Measurements from ENCODE around the gene PTPRN2. TPM values are rescaled to one million over a fixed set of nuclear protein-coding genes. Genes with fewer than 3 reads are reported as not detected.

Gene PTPRN2
- total and polyA plus RNA-seq, 2 of the 13 experiments (the other 11 are each of a cell fraction or from before 2014, with no cell fraction given): 2.5 to 24.2 TPM

DNA sequence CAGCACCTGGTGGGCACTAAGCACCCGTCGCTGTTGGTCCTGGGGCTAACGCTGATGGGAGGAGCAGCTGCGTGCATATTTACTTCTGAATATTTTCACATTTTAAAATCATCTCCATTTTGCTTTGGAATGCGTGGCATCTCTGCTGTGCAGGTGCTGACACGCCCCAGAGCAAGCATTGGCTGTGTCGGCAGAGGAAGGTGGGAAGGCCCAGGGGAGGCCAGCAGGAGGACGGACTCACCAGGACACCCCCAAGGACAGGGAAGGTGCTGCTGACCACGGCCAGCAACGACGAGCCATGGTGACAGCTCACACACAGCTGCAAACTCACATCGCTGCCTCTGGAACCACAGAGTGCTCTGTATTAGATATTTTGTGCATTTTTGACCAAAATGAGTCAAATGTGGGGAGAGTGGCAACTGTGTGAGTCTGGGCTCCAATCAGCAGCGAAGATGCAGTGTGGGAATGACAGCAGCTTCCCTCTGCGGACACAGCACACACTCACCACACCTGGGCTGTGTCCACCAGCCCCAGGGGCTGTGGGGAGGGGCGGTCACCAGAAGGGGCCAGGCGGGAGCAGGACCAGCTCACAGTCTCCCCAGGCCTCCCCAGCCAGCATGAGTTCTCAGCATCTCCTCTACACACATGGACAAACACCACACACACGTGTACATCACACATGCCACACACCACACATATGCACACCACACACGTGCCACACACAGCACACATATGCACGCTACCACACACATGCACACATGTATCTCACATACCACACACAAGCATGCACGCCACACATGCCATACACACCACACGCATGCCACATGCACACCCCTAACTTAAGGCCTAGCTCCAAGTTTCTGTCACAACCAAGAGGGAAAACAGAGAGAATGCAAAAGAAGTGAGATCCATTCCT, 58.2 kb downstream of the PTPRN2 start:
- POLR2A ChIA-PET: no interaction called here
- CTCF ChIA-PET (ENCODE audit: low intra/inter-chr PET ratio, low total read pairs): no interaction called here
- no peak overlapping the region for H3K4me2 ChIP-seq (ENCODE audit: low read depth, low read length)
- H3K4me3 ChIP-seq (replicated peaks in 1 of 3; ENCODE audit: insufficient read depth in 1 of 3, low read depth in 2 of 3, low read length in 3 of 3): no peak overlapping the region
- intact Hi-C loops (cut with micrococcal nuclease; ENCODE audit: unreplicated experiment): no loop called here
- no peak overlapping the region for H3K27ac ChIP-seq (ENCODE audit: extremely low read length, insufficient read depth, low read length)
- no peak overlapping the region for H2AFZ ChIP-seq (ENCODE audit: low read length)
- TF ChIP-seq, protein P1, sequence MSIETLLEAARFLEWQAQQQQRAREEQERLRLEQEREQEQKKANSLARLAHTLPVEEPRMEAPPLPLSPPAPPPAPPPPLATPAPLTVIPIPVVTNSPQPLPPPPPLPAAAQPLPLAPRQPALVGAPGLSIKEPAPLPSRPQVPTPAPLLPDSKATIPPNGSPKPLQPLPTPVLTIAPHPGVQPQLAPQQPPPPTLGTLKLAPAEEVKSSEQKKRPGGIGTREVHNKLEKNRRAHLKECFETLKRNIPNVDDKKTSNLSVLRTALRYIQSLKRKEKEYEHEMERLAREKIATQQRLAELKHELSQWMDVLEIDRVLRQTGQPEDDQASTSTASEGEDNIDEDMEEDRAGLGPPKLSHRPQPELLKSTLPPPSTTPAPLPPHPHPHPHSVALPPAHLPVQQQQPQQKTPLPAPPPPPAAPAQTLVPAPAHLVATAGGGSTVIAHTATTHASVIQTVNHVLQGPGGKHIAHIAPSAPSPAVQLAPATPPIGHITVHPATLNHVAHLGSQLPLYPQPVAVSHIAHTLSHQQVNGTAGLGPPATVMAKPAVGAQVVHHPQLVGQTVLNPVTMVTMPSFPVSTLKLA (IDR thresholded peaks at IDR 0.05): peak; percentile 92
- no peak for TF ChIP-seq ZNF451 (CRISPR knock-in tag; IDR thresholded peaks at IDR 0.05)
- no peaks in the 10 kb centered on the region for H3K9me3 ChIP-seq (ENCODE audit: low read length)
- 82% methylated on average over 21 of the region's 21 CpGs for WGBS (ENCODE audit: low lambda C conversion rate)
- no peak overlapping the region for H3K9ac ChIP-seq (ENCODE audit: insufficient read depth, low read depth, low read length)
- H3K79me2 ChIP-seq (ENCODE audit: insufficient read depth, low read length): peaks cover 23% of the 10 kb centered on the region
- no peaks in the 10 kb centered on the region for H3K27me3 ChIP-seq (ENCODE audit: control insufficient read depth in 1 of 2, insufficient read depth in 2 of 2, low read length in 2 of 2)
- FAIRE-seq (no peak), ATAC-seq (no peak), DNase-seq (ENCODE audit: low spot score) (no peak)
- no TSS peak for BruUV-seq (replicated peaks)
- H4K20me1 ChIP-seq (ENCODE audit: insufficient read depth, low read length): peaks cover 90% of the 10 kb centered on the region
- H3K4me1 ChIP-seq (ENCODE audit: insufficient read depth, low read length): peaks cover 54% of the 10 kb centered on the region
- peaks cover 1 to 3% of the 10 kb centered on the region in 2 experiments; a peak in 3 of 5 replicates for H3K36me3 ChIP-seq (replicated peaks in 1 of 2; ENCODE audit: control insufficient read depth in 1 of 2, insufficient read depth in 2 of 2, low read length in 2 of 2)
- in situ Hi-C loops (cut with HindIII; ENCODE audit: extremely low pct_ligation_motif_present, low pct_unique_long_range_greater_than_20kb): no loop called here

DNA sequence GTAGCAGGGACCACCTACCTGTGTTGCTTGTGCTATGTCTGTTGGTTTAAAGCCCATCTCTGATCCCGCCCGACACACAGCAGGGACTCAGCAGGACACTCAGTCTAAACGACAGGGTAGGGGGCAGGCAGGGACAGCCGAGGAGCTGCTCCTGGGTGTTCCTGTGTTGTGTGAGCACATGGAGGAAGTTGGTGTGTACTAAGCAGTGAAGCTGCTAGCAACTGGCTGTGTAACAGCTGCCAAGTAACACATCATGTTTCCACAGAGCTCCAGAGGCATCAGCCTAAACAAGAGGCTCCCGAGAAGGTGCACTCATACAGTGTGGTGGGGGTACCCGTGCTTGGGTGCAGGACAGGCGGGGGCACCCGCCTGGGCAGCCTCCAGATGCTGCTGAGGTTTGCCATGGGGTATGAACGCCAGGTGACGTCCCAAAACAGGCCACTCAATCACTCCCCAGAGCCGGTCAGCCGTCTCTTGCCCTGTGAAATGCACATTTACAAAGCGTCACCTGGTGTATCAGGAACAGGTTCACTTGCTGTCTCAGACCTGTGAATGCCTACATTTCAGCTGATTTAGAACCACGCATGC, 59.6 kb downstream of the PTPRN2 start:
- H3K79me2 ChIP-seq (ENCODE audit: insufficient read depth, low read length): peaks cover 20% of the 10 kb centered on the region
- H3K27ac ChIP-seq (ENCODE audit: extremely low read length, insufficient read depth, low read length): no peak overlapping the region
- no peak overlapping the region for H2AFZ ChIP-seq (ENCODE audit: low read length)
- H3K36me3 ChIP-seq (replicated peaks in 1 of 2; ENCODE audit: control insufficient read depth in 1 of 2, insufficient read depth in 2 of 2, low read length in 2 of 2): peaks cover 0 to 3% of the 10 kb centered on the region in 2 experiments; a peak in 2 of 5 replicates
- no peaks in the 10 kb centered on the region for H3K27me3 ChIP-seq (ENCODE audit: control insufficient read depth in 1 of 2, insufficient read depth in 2 of 2, low read length in 2 of 2)
- ATAC-seq (no peak), DNase-seq (ENCODE audit: low spot score) (no peak), FAIRE-seq (no peak)
- H3K4me2 ChIP-seq (ENCODE audit: low read depth, low read length): no peak overlapping the region
- ChIA-PET CTCF (ENCODE audit: low intra/inter-chr PET ratio, low total read pairs) (no interaction called here), POLR2A (no interaction called here)
- H3K4me3 ChIP-seq (replicated peaks in 1 of 3; ENCODE audit: insufficient read depth in 1 of 3, low read depth in 2 of 3, low read length in 3 of 3): no peak overlapping the region
- peaks cover 58% of the 10 kb centered on the region for H3K4me1 ChIP-seq (ENCODE audit: insufficient read depth, low read length)
- H3K9ac ChIP-seq (ENCODE audit: insufficient read depth, low read depth, low read length): no peak overlapping the region
- H3K9me3 ChIP-seq (ENCODE audit: low read length): no peaks in the 10 kb centered on the region
- H4K20me1 ChIP-seq (ENCODE audit: insufficient read depth, low read length): peaks cover 88% of the 10 kb centered on the region
- intact Hi-C loops (cut with micrococcal nuclease; ENCODE audit: unreplicated experiment): no loop called here
- BruUV-seq (replicated peaks): no TSS peak
- in situ Hi-C loops (cut with HindIII; ENCODE audit: extremely low pct_ligation_motif_present, low pct_unique_long_range_greater_than_20kb): no loop called here
- WGBS (ENCODE audit: low lambda C conversion rate): 94% methylated on average over 5 of the region's 14 CpGs
- TF ChIP-seq ZC3H13 (CRISPR knock-in tag; IDR thresholded peaks at IDR 0.05) (no peak), PTBP1 (IDR thresholded peaks at IDR 0.05; ENCODE audit: low read depth, low read length, poor library complexity, severe bottlenecking) (no peak), NR2F2 (IDR thresholded peaks at IDR 0.05; ENCODE audit: borderline replicate concordance, low read depth) (no peak), JARID2 (CRISPR knock-in tag; IDR thresholded peaks at IDR 0.05; ENCODE audit: insufficient replicate concordance) (no peak), MIER3 (CRISPR knock-in tag; IDR thresholded peaks at IDR 0.05; ENCODE audit: borderline replicate concordance) (no peak), ZNF33A (CRISPR knock-in tag; IDR thresholded peaks at IDR 0.05; ENCODE audit: borderline replicate concordance) (no peak)
- TF ChIP-seq, protein P2, sequence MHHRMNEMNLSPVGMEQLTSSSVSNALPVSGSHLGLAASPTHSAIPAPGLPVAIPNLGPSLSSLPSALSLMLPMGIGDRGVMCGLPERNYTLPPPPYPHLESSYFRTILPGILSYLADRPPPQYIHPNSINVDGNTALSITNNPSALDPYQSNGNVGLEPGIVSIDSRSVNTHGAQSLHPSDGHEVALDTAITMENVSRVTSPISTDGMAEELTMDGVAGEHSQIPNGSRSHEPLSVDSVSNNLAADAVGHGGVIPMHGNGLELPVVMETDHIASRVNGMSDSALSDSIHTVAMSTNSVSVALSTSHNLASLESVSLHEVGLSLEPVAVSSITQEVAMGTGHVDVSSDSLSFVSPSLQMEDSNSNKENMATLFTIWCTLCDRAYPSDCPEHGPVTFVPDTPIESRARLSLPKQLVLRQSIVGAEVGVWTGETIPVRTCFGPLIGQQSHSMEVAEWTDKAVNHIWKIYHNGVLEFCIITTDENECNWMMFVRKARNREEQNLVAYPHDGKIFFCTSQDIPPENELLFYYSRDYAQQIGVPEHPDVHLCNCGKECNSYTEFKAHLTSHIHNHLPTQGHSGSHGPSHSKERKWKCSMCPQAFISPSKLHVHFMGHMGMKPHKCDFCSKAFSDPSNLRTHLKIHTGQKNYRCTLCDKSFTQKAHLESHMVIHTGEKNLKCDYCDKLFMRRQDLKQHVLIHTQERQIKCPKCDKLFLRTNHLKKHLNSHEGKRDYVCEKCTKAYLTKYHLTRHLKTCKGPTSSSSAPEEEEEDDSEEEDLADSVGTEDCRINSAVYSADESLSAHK (CRISPR knock-in tag; IDR thresholded peaks at IDR 0.05; ENCODE audit: borderline replicate concordance): no peak
